HEK293 (cell line): Measurements from ENCODE around the gene RNF115.

Experiments
- CTCF ChIA-PET: fragments of 350-600 bp; formaldehyde crosslinking; extraction: SDS; loops from one replicate; lab custom pipeline; 2021; ENCODE audit warnings: antibody characterized with exemption; lab: Yijun Ruan, JAX
- POLR2A ChIA-PET: fragments of 300-600 bp; formaldehyde crosslinking; extraction: SDS; loops from one replicate; lab custom pipeline; 2020; ENCODE audit warnings: antibody characterized with exemption, inconsistent platforms; lab: Yijun Ruan, JAX
- H3K27ac ChIP-seq: fragments of 200-500 bp; sonication (Bioruptor generic); 2 replicates; pipeline ENCODE4 v1.5.1; 2014; ENCODE audit warnings: low read depth, low read length, control low read depth, inconsistent platforms; ENCODE audit errors: extremely low read depth
- H3K36me3 ChIP-seq, 2 experiments: fragments of 200-500 bp in 1 of 2; sonication (Bioruptor generic) in 1 of 2; 1 replicate in 1 of 2; 2 replicates in 1 of 2; pipeline ENCODE4 v1.5.1; 2014 to 2017; ENCODE audit warnings: inconsistent platforms in 2 of 2, low read length in 2 of 2; ENCODE audit not compliant: control insufficient read depth in 2 of 2, insufficient read depth in 1 of 2
- H3K4me1 ChIP-seq: fragments of 200-500 bp; sonication (Bioruptor generic); 2 replicates; pipeline ENCODE4 v1.5.1; 2014; ENCODE audit warnings: mild to moderate bottlenecking, low read length, inconsistent platforms; ENCODE audit not compliant: control insufficient read depth, insufficient read depth
- H3K4me3 ChIP-seq: 2 replicates; pipeline ENCODE4 v1.5.1; 2011; ENCODE audit warnings: low read depth, mild to moderate bottlenecking, control low read depth, low read length, moderate library complexity
- H3K9me3 ChIP-seq: fragments of 200-500 bp; sonication (Bioruptor generic); 2 replicates; pipeline ENCODE4 v1.5.1; 2014; ENCODE audit warnings: low read depth, low read length, inconsistent platforms; ENCODE audit not compliant: control insufficient read depth, insufficient read depth
- FEZF1 ChIP-seq: fragments of 450-650 bp; formaldehyde crosslinking; IDR thresholded peaks from 2 replicates; pipeline ENCODE4 v1.5.1; 2016; ENCODE audit warnings: missing biosample characterization, missing genetic modification characterization
- HIC1 ChIP-seq: fragments of 450-650 bp; formaldehyde crosslinking; IDR thresholded peaks from 2 replicates; pipeline ENCODE4 v1.5.1; 2016; ENCODE audit warnings: missing biosample characterization, missing genetic modification characterization
- IKZF3 ChIP-seq: fragments of 450-650 bp; IDR thresholded peaks from 2 replicates; pipeline ENCODE4 v1.5.0; 2018; ENCODE audit warnings: missing biosample characterization, mild to moderate bottlenecking, missing genetic modification characterization, moderate library complexity
- INSM2 ChIP-seq: fragments of 450-650 bp; formaldehyde crosslinking; IDR thresholded peaks from 2 replicates; pipeline ENCODE4 v1.5.1; 2016; ENCODE audit warnings: missing biosample characterization, missing genetic modification characterization
- KLF8 ChIP-seq: fragments of 450-650 bp; formaldehyde crosslinking; IDR thresholded peaks from 2 replicates; pipeline ENCODE4 v1.5.1; 2016; ENCODE audit warnings: missing biosample characterization, missing genetic modification characterization
- MZF1 ChIP-seq: fragments of 450-650 bp; formaldehyde crosslinking; IDR thresholded peaks from 2 replicates; pipeline ENCODE4 v1.5.1; 2017; ENCODE audit warnings: missing biosample characterization, missing genetic modification characterization, borderline replicate concordance
- SP3 ChIP-seq: fragments of 450-650 bp; formaldehyde crosslinking; IDR thresholded peaks from 2 replicates; pipeline ENCODE4 v1.5.1; 2016; ENCODE audit warnings: missing biosample characterization, missing genetic modification characterization
- ZBTB10 ChIP-seq: fragments of 450-650 bp; formaldehyde crosslinking; IDR thresholded peaks from 2 replicates; pipeline ENCODE4 v1.5.1; 2016; ENCODE audit warnings: missing biosample characterization, missing genetic modification characterization
- ZFP41 ChIP-seq: fragments of 450-650 bp; formaldehyde crosslinking; IDR thresholded peaks from 2 replicates; pipeline ENCODE4 v1.5.1; 2016; ENCODE audit warnings: missing biosample characterization, missing genetic modification characterization, borderline replicate concordance
- ZNF132 ChIP-seq: fragments of 450-650 bp; formaldehyde crosslinking; IDR thresholded peaks from 2 replicates; pipeline ENCODE4 v1.5.1; 2017; ENCODE audit warnings: missing biosample characterization, missing genetic modification characterization, borderline replicate concordance
- ZNF133 ChIP-seq: fragments of 450-650 bp; formaldehyde crosslinking; IDR thresholded peaks from 2 replicates; pipeline ENCODE4 v1.5.1; 2016; ENCODE audit warnings: missing biosample characterization, missing genetic modification characterization
- ZNF16 ChIP-seq: fragments of 450-650 bp; formaldehyde crosslinking; IDR thresholded peaks from 2 replicates; pipeline ENCODE4 v1.5.1; 2016; ENCODE audit warnings: low read depth, missing biosample characterization, missing genetic modification characterization
- ZNF274 ChIP-seq, 2 experiments: fragments of 200-500 bp in 1 of 2; fragments of 450-650 bp in 1 of 2; sonication (Bioruptor generic) in 1 of 2; formaldehyde crosslinking in 1 of 2; IDR thresholded peaks; 2 replicates each; pipeline versions ENCODE4 v1.5.1 to v1.6.1; 2014 to 2016; ENCODE audit warnings: borderline replicate concordance in 1 of 2, inconsistent platforms in 1 of 2, low read length in 1 of 2, missing biosample characterization in 1 of 2, missing genetic modification characterization in 1 of 2
- ZNF311 ChIP-seq: fragments of 450-650 bp; formaldehyde crosslinking; IDR thresholded peaks from 2 replicates; pipeline ENCODE4 v1.5.1; 2017; ENCODE audit warnings: missing biosample characterization, missing genetic modification characterization, borderline replicate concordance
- ZNF548 ChIP-seq: fragments of 450-650 bp; formaldehyde crosslinking; IDR thresholded peaks from 2 replicates; pipeline ENCODE4 v1.5.1; 2016; ENCODE audit warnings: missing biosample characterization, missing genetic modification characterization
- ZNF596 ChIP-seq: fragments of 450-650 bp; IDR thresholded peaks from 2 replicates; pipeline ENCODE4 v1.5.0; 2018; ENCODE audit warnings: missing biosample characterization, mild to moderate bottlenecking, missing genetic modification characterization, moderate library complexity
- ZNF624 ChIP-seq: fragments of 450-650 bp; formaldehyde crosslinking; IDR thresholded peaks from 2 replicates; pipeline ENCODE4 v1.5.1; 2017; ENCODE audit warnings: missing biosample characterization, missing genetic modification characterization
- ZNF777 ChIP-seq: fragments of 450-650 bp; formaldehyde crosslinking; IDR thresholded peaks from 2 replicates; pipeline ENCODE4 v1.5.1; 2017; ENCODE audit warnings: missing biosample characterization, missing genetic modification characterization, borderline replicate concordance
- TF ChIP-seq, protein P1 (sequence below): fragments of 450-650 bp; formaldehyde crosslinking; IDR thresholded peaks from 2 replicates; pipeline ENCODE4 v1.5.1; 2017; ENCODE audit warnings: missing biosample characterization, missing genetic modification characterization

Gene RNF115

DNA sequence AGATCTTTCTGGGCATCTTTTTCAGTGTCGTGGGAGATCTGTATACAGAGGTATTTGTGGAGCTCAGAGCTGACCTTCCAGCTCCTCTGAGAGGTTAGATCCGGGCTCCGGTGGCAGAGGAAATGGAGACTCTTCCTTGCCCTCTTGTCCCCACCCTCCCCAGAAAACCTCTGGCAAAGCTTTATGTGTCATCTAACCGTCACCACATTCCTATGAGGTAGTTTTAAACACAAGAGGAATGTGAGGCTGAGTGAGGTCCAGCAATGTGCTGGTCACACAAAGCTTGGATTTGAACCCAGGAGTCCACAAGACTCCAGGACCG, 103.4 kb downstream of the RNF115 start (continued):
- TF ChIP-seq ZNF777 = no peak
- TF ChIP-seq ZNF548 (tag by site-specific recombination) = no peak
- TF ChIP-seq ZNF596 (tag by site-specific recombination) = no peak
- TF ChIP-seq MZF1 (tag by site-specific recombination) = no peak
- no peak for TF ChIP-seq ZFP41

DNA sequence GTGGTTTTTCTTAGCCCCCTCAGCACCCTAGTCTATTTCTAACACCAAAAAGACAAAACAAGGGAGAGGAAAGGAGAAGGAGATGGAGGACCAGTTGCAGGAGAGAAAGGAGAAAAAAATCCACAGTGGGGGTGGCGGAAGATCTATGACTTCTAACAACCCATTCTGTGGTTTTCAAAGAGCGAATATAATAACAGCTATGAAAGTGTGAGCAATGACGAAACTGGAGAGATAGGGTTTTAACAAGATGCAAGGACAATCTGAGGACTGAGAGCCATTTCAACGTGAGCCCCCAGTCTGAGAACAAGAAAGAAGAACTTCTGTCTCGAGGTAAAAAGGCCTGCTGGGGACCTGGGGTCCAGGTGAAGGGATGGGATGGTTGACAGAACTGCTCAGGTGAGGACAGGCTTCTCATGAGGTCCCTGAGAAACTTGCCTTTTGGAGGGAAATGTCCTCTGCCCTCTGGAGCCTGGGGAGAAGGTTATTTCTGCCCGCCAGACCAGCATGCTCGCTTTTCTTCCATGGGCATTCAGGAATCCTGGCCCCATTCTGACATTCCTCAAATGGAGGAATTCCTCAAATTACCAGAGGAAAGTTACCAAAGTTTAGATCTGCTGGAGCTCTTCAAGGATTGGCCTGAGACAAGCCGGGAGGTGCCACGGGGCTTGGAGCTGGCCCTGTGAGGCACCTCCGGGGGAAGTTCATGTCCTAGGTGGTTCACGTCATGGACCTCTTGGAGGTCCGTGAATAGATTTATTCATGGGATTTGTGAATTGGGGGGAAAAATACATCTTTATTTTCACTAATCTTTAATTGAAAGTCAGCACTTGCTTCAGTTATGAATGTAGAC, 104.4 kb downstream of the RNF115 start, which contains the start of gene CD160:
CD160 (plus strand) TSS at position 270 of the 850 bp plus-strand sequence. CDS start 8,829 bp downstream, outside the sequence.
- no peaks in the 10 kb centered on the region for H3K4me1 ChIP-seq
- H3K9me3 ChIP-seq = no peaks in the 10 kb centered on the region
- POLR2A ChIA-PET = no interaction called here
- H3K4me3 ChIP-seq = no peak within 1 kb of the TSS
- H3K36me3 ChIP-seq = no peaks in the 10 kb centered on the region
- CTCF ChIA-PET = interaction anchor here (0.6 to 1.3 kb wide), 4 partner anchors 18 to 135 kb away, joined by 3 to 8 read pairs (median 4); no protein-coding TSS in a partner anchor
- no peak within 1 kb of the TSS for H3K27ac ChIP-seq
- TF ChIP-seq SP3 (no peak), FEZF1 (tag by site-specific recombination) (no peak), HIC1 (no peak), IKZF3 (tag by site-specific recombination) (no peak), KLF8 (tag by site-specific recombination) (no peak), ZBTB10 (tag by site-specific recombination) (no peak), ZNF16 (no peak), ZNF274 (IDR thresholded peaks at IDR 0.05; ENCODE audit: low read length) (no peak), ZNF274 (tag by site-specific recombination; IDR thresholded peaks at IDR 0.05; ENCODE audit: borderline replicate concordance) (no peak), ZNF624 (no peak), INSM2 (tag by site-specific recombination) (no peak), ZNF311 (tag by site-specific recombination) (no peak), ZNF133 (tag by site-specific recombination) (no peak), ZNF132 (no peak)
- TF ChIP-seq, protein P1, sequence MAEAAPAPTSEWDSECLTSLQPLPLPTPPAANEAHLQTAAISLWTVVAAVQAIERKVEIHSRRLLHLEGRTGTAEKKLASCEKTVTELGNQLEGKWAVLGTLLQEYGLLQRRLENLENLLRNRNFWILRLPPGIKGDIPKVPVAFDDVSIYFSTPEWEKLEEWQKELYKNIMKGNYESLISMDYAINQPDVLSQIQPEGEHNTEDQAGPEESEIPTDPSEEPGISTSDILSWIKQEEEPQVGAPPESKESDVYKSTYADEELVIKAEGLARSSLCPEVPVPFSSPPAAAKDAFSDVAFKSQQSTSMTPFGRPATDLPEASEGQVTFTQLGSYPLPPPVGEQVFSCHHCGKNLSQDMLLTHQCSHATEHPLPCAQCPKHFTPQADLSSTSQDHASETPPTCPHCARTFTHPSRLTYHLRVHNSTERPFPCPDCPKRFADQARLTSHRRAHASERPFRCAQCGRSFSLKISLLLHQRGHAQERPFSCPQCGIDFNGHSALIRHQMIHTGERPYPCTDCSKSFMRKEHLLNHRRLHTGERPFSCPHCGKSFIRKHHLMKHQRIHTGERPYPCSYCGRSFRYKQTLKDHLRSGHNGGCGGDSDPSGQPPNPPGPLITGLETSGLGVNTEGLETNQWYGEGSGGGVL (tag by site-specific recombination) = no peak
